Stimulated activated CD8-positive, alpha-beta memory T cell treated with anti-CD3 and anti-CD28 coated beads, Interleukin-2, amount 100 ng/mL, for 48 hours (primary cell): ENCODE results near the gene ABCC9.
"Not testable (repeated sequence)": the region's sequence is repeated elsewhere in the genome, so short reads cannot be mapped to it uniquely, and the experiment has no call there.

Experiments
- DNase-seq, 2 donors: peaks; one replicate each; pipeline ENCODE4 v3.0.0-alpha.2; 2020; ENCODE audit warnings: low read depth in 2 of 2

ABCC9 gene

GRCh38 chr12:21815306-21816062 lies 125.7 kb downstream of the ABCC9 start:
- DNase-seq = no peak

- DNase-seq = no peak
Observed at GRCh38 chr12:21814814-21815213, 126.4 kb downstream of the ABCC9 start.

DNA sequence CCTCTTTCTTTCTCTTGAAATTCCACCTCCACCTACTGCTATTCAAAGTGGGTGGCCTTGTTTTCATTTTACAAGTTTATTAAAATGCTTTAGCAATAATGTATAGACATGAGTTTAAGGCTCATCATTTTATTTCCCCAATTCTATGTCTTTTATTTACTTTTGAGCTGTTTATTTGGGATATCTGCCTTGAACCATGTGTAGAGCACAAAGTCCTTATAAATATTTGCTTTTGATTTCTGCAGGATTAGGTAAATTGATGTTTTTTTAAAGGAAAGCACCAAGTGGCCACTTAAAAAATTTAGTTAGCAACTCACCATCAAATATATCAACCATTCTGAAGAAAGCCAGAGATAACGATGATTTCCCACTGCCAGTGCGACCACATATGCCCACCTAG lies 126.9 kb downstream of the ABCC9 start:
- DNase-seq = no peak

DNA sequence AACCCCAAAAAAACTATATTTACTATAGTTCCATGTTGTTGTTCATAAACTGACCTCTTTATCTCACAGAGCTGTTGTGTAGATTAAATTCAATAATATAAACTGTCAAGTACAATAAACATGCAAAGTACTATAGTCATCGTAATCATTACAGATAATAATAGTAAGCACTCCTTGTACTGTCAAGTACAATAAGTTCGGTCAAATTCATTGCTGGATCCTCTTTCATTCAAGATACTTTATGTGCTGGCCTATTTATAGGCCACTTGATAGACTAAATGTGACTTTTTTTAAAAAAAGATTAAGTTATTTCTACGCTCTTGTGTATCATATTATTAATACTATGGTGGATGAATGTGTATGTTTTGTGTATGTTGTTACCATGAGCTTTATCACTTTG lies 127.5 kb downstream of the ABCC9 start:
- no peak for DNase-seq

GRCh38 chr12:21813125-21813524 lies 128.1 kb downstream of the ABCC9 start:
- DNase-seq = no peak

GRCh38 chr12:21812340-21812739 lies 128.9 kb downstream of the ABCC9 start:
- DNase-seq = not testable (repeated sequence)

GRCh38 chr12:21809100-21809499 lies 132.1 kb downstream of the ABCC9 start:
- DNase-seq = no peak

DNA sequence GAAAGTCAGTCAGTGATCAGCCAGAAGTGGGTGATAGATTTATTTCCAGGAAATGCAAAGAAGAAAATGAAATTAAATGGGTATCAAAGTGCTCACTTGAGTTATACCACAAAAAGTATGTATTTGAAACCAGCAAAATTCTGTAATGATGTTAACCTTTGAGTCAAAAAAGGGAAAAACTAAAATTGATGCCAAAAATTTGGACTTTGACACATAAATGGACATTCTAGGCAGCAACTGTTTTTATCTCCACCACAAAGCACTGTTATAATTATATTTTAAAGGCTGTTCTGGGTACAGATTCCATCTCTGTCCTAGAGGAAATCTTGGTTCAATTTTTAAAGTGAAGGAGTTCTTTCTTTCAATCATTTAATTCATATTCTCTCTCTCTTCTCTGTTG lies 135.0 kb downstream of the ABCC9 start:
- no peak for DNase-seq

GRCh38 chr12:21801522-21802288 lies 139.5 kb downstream of the ABCC9 start:
- DNase-seq = no peak

GRCh38 chr12:21800011-21800410 lies 141.2 kb downstream of the ABCC9 start:
- no peak for DNase-seq

GRCh38 chr12:21797539-21797938 lies 143.7 kb downstream of the ABCC9 start:
- no peak for DNase-seq

- no peak for DNase-seq
Observed at GRCh38 chr12:21795648-21796328, 145.4 kb downstream of the ABCC9 start.

GRCh38 chr12:21794807-21795595 lies 146.2 kb downstream of the ABCC9 start:
- DNase-seq = not testable (repeated sequence)

DNA sequence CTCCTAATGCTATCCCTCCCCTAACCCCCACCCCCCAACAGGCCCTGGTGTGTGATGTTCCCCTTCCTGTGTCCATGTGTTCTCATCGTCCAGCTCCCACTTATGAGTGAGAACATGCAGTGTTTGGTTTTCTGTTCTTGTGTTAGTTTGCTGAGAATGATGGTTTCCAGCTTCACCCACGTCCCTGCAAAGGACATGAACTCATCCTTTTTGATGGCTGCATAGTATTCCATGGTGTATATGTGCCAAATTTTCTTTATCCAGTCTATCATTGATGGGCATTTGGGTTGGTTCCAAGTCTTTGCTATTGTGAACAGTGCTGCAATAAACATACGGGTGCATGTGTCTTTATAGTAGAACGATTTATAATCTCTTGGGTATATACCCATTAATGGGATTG lies 151.5 kb downstream of the ABCC9 start:
- DNase-seq = not testable (repeated sequence)

- no peak for DNase-seq
Observed at GRCh38 chr12:21788089-21788983, 152.9 kb downstream of the ABCC9 start.

DNA sequence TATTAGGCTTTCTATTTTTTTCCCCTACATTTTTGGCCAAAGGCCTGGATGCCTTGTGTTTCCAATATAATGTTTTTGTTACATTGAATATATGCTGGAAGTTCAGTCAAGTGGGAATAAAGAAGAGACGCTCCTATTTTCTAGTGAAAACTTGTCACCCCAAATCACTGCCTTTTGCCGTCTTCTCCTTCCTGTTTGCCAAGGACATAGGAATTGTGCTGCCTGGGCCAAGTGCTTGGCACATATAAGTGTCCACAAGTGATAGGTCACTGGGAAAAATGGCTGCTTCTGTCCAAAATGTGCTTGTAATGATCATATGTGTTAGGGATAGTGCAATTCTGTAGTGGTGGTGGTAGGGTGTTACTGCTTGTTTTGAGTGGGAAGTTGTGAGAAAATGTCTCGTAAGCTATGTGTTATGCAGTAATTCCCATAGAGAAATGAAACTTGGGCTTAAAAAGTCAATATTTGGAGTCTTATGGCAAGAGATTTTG lies 155.1 kb downstream of the ABCC9 start:
- DNase-seq = no peak

- DNase-seq = not testable (repeated sequence)
Observed at GRCh38 chr12:21782723-21783122, 158.5 kb downstream of the ABCC9 start.

GRCh38 chr12:21780786-21781185 lies 160.4 kb downstream of the ABCC9 start:
- no peak for DNase-seq

- DNase-seq = no peak
Observed at GRCh38 chr12:21776175-21776574, 165.1 kb downstream of the ABCC9 start.

DNA sequence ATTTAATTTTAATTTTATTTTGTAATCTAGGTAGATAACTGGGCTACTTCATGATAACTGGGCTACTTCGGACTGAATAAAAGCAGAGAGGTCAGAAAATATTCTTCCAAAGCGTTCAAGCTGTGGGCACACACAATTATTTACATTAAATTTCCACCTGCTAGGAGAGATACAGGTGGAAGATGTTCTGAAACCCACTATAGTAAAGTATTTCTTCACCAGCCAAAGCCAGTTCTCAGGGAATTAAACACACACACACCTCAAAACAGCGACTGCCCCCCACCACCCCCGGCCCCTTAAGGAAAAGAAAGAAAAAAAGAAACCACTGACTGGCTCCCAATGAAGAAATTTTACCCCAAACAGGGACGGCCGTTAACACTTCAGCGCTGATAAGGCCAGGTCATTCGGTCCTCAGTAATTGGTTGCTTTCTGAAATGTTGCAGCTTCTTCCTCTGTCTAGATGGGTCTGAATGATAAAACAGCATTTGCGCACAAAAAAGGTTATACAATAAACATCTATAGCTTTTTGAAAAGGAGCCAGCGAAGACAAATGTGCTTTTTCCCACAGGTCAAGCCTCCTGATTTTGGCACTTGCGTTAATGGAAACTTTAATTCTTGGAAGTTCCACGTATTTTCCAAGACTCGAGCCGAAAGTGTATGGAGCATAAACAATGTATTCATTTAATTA lies 165.9 kb downstream of the ABCC9 start:
- DNase-seq = no peak
